Uterus (tissue), 4 donors: Measurements from ENCODE around the gene USP7. TPM values are rescaled to one million over a fixed set of nuclear protein-coding genes. Genes with fewer than 3 reads are reported as not detected.

ENCODE experiments used
- DNase-seq, 2 donors: peaks; one replicate each; pipeline ENCODE4 v3.0.0-alpha.2; 2019 to 2020
- H3K27ac ChIP-seq, 2 donors: fragments of 200-600 bp; sonication (generic); 1 replicate in 1 of 2; 2 replicates in 1 of 2; pipeline ENCODE4 v1.5.1; 2016 to 2018
- H3K27me3 ChIP-seq, 2 donors: fragments of 200-600 bp; sonication (generic); one replicate each; pipeline ENCODE4 v1.5.1; 2018 to 2019; ENCODE audit warnings: control low read depth in 1 of 2
- H3K36me3 ChIP-seq, 2 donors: fragments of 200-600 bp; sonication (generic); one replicate each; pipeline ENCODE4 v1.5.1; 2019; ENCODE audit warnings: control low read depth in 1 of 2
- H3K4me1 ChIP-seq, 2 donors: fragments of 200-600 bp; sonication (generic); one replicate each; pipeline ENCODE4 v1.5.1; 2018 to 2019; ENCODE audit warnings: control low read depth in 1 of 2
- H3K4me3 ChIP-seq, 2 donors: fragments of 200-600 bp; sonication (generic); 1 replicate in 1 of 2; 2 replicates in 1 of 2; pipeline ENCODE4 v1.5.1; 2018 to 2019; ENCODE audit warnings: mild to moderate bottlenecking in 1 of 2
- H3K9me3 ChIP-seq, 2 donors: fragments of 200-600 bp; sonication (generic); one replicate each; pipeline ENCODE4 v1.5.1; 2019; ENCODE audit warnings: control low read depth in 1 of 2
- CTCF ChIP-seq, 4 experiments: fragments of 200-600 bp in 2 of 4; fragments of 450-650 bp in 2 of 4; sonication (generic) in 2 of 4; IDR thresholded peaks; one replicate each; pipeline ENCODE4 v1.5.1; 2016 to 2019; ENCODE audit warnings: antibody characterized with exemption in 4 of 4, mild to moderate bottlenecking in 2 of 4, moderate library complexity in 1 of 4
- POLR2A ChIP-seq, 2 donors: fragments of 450-650 bp; IDR thresholded peaks; one replicate each; pipeline ENCODE4 v1.6.1; 2016; ENCODE audit warnings: antibody characterized with exemption in 2 of 2, mild to moderate bottlenecking in 1 of 2, moderate library complexity in 1 of 2
- intact Hi-C: fragments of 100-400 bp; cut with DNase I; formaldehyde crosslinking; loops from one replicate; pipeline ENCODE4 v1.15.1; 2023; ENCODE audit warnings: low total_unique reads
- total RNA-seq, 4 donors: library from RNA; depleted of rRNA in 3 of 4; stranded (reverse); fragments of >200 nt in 3 of 4; gene quantifications; one replicate each; pipeline versions ENCODE4 v1.1.0 to v1.2.4, GENCODE V29; 2014 to 2023
- donor health status: DM: yes; HTN: yes; CAD: no.

USP7 gene
- total RNA-seq, 4 donors from 2014 or later: 20.9 to 223 (median 122) TPM

GRCh38 chr16:8957063-8957397, 6.7 kb downstream of the USP7 start:
- Histone ChIP-seq H3K4me3 (no peak overlapping the region), H3K4me1 (peaks cover 7 to 38% of the 10 kb centered on the region in 2 donors), H3K27ac (no peak overlapping the region), H3K9me3 (no peaks in the 10 kb centered on the region), H3K36me3 (no peaks in the 10 kb centered on the region), H3K27me3 (no peaks in the 10 kb centered on the region)
- intact Hi-C loops: no loop called here
- no peak for TF ChIP-seq POLR2A (IDR thresholded peaks at IDR 0.05)
- no peak for TF ChIP-seq CTCF (IDR thresholded peaks at IDR 0.05)
- DNase-seq: no peak

- Histone ChIP-seq H3K27ac (no peak overlapping the region), H3K4me1 (peaks cover 7 to 36% of the 10 kb centered on the region in 2 donors)
- intact Hi-C loops: no loop called here
Measured at GRCh38 chr16:8956265-8957062, 7.2 kb downstream of the USP7 start.

GRCh38 chr16:8955828-8956227, 7.9 kb downstream of the USP7 start:
- H3K4me3 ChIP-seq: no peak overlapping the region
- no peaks in the 10 kb centered on the region for H3K27me3 ChIP-seq
- H3K4me1 ChIP-seq: peaks cover 7 to 35% of the 10 kb centered on the region in 2 donors
- no peak for DNase-seq
- no peak for TF ChIP-seq POLR2A (IDR thresholded peaks at IDR 0.05)
- no peak for TF ChIP-seq CTCF (IDR thresholded peaks at IDR 0.05)
- no peaks in the 10 kb centered on the region for H3K9me3 ChIP-seq
- no peaks in the 10 kb centered on the region for H3K36me3 ChIP-seq
- H3K27ac ChIP-seq: no peak overlapping the region
- intact Hi-C loops: no loop called here

More at GRCh38 chr16:8956265-8957062, 7.2 kb downstream of the USP7 start:
- H3K9me3 ChIP-seq: no peaks in the 10 kb centered on the region
- H3K36me3 ChIP-seq: no peaks in the 10 kb centered on the region
- peak; percentile 34 to 52 for DNase-seq
- TF ChIP-seq POLR2A (IDR thresholded peaks at IDR 0.05) (no peak), CTCF (IDR thresholded peaks at IDR 0.05) (no peak)
- no peaks in the 10 kb centered on the region for H3K27me3 ChIP-seq
- no peak overlapping the region for H3K4me3 ChIP-seq

- no peak for TF ChIP-seq POLR2A (IDR thresholded peaks at IDR 0.05)
- TF ChIP-seq CTCF (IDR thresholded peaks at IDR 0.05): no peak
- Histone ChIP-seq H3K36me3 (no peaks in the 10 kb centered on the region), H3K4me1 (peaks cover 5 to 25% of the 10 kb centered on the region in 2 donors), H3K4me3 (no peak overlapping the region), H3K27me3 (no peaks in the 10 kb centered on the region), H3K27ac (no peak overlapping the region), H3K9me3 (no peaks in the 10 kb centered on the region)
- DNase-seq: no peak
- intact Hi-C loops: no loop called here
Measured at GRCh38 chr16:8953064-8953463, 10.6 kb downstream of the USP7 start.

DNA sequence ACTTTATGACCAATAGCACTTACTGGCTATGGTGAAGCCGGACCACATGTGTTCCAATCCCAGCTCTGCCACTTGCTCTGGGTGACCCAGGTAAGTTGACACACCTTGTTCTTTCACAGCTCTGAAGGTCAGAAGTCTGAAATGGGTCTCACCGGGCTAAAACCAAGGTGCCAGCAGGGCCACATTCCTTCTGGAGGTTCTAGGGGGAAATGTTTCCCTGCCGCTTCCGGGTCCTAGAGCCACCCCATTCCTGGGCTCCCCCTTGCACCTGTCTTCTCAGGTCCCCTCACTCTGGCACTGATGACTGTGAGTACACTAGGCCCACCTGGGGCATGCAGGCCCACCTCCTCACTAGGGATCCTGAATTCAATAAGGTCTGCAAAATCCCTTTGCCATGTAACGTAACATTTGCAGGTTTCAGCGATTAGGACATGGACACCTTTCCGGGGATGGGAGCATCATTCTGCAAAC, 11.4 kb downstream of the USP7 start:
- Histone ChIP-seq H3K27ac (no peak overlapping the region), H3K4me3 (no peak overlapping the region), H3K9me3 (no peaks in the 10 kb centered on the region), H3K36me3 (no peaks in the 10 kb centered on the region), H3K4me1 (peaks cover 5 to 18% of the 10 kb centered on the region in 2 donors), H3K27me3 (no peaks in the 10 kb centered on the region)
- DNase-seq: no peak
- intact Hi-C loops: no loop called here
- TF ChIP-seq CTCF (IDR thresholded peaks at IDR 0.05) (no peak), POLR2A (IDR thresholded peaks at IDR 0.05) (no peak)
